GM12872 (cell line): Measurements from ENCODE around the gene PIGN.

Source experiments
- TF ChIP-seq, protein P1 (sequence below): IDR thresholded peaks from 3 replicates; pipeline ENCODE4 v1.5.1; 2011; ENCODE audit warnings: low read depth, mild to moderate bottlenecking, low read length, moderate library complexity; ENCODE audit not compliant: insufficient read depth

PIGN gene

DNA sequence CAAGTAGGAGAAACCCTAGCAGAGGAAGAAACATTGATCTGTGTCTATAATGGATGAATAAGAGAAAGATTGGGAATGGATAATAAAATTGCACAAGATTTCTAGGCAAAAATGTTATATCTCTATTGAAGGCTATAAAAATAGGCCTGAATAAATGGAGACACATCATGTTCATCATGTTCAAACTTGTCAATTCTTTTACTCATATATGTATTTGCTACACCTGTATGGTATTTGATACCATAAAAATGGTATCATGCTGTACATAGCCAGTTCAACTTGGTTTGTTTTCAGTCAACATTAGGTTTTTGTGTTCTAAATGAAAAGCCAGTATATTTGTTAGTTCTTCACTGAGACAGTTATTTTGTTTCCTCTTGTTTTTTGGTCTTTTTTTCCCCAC lies 161.9 kb downstream of the PIGN start:
- TF ChIP-seq, protein P1, sequence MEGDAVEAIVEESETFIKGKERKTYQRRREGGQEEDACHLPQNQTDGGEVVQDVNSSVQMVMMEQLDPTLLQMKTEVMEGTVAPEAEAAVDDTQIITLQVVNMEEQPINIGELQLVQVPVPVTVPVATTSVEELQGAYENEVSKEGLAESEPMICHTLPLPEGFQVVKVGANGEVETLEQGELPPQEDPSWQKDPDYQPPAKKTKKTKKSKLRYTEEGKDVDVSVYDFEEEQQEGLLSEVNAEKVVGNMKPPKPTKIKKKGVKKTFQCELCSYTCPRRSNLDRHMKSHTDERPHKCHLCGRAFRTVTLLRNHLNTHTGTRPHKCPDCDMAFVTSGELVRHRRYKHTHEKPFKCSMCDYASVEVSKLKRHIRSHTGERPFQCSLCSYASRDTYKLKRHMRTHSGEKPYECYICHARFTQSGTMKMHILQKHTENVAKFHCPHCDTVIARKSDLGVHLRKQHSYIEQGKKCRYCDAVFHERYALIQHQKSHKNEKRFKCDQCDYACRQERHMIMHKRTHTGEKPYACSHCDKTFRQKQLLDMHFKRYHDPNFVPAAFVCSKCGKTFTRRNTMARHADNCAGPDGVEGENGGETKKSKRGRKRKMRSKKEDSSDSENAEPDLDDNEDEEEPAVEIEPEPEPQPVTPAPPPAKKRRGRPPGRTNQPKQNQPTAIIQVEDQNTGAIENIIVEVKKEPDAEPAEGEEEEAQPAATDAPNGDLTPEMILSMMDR = no peak

DNA sequence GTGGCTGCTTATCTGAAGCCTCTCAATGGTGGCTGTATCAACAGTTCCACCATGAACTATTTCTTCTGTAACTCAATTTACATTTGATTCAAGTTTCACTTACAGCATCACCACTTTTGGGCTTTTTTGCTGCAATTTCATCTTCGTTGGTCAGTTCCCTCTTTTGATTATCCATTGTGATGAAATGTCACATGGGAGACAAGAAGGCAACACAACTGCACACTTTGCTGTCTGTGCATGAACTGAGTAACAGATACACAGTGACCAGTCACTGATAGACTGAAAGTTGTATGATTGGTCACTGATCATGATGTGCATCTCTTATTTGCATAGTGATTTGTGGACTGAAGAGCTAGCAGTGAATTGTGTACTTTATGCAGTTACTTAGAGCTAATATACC lies 163.3 kb downstream of the PIGN start:
- TF ChIP-seq, protein P1 = no peak

DNA sequence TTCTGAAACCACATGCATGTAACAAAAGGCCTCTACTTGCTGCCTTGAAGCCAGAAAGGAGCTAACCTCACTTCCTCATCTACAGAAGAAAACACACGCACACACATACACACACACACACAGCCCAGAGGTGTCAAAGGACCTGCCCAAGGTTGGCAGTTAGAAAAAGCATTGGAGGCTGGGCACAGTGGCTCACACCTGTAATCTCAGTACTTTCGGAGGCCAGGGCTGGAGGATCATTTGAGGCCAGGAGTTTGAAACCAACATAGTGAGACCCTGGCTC lies 168.2 kb downstream of the PIGN start:
- TF ChIP-seq, protein P1 = no peak

DNA sequence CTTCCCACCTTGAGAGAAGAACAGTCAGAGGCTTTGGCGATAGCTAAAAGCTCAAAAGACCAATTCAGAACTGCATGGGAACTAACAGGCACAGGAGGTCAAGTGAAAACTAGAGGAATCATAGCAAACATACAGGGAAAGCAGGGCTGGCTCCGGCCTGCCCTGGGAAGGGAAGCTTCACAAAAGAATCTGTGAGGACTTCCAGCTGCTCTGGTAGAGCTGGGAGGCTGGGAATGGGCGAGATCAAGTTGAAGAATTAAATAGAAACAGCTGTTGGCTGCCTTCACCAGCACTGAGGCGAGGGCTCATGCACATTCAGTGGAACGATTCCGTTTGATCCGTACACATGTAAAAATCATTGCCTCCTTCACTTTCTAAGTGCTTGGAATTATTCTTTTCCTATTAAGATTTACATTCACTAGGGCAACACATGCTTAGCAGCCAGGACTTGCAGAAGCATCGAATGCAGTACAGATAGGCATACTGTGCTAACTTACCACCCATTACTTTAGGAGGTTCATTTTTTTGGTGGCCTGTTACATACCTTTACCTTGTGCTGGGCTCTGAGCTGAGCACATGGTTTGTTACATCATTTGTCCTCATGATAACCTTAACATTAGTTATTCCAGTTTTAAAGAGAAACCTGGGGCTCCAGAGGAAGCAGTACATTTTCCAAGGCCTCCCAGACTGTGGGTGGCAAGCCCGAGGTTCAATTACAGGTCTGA lies 168.7 kb downstream of the PIGN start:
- TF ChIP-seq, protein P1 = no peak

DNA sequence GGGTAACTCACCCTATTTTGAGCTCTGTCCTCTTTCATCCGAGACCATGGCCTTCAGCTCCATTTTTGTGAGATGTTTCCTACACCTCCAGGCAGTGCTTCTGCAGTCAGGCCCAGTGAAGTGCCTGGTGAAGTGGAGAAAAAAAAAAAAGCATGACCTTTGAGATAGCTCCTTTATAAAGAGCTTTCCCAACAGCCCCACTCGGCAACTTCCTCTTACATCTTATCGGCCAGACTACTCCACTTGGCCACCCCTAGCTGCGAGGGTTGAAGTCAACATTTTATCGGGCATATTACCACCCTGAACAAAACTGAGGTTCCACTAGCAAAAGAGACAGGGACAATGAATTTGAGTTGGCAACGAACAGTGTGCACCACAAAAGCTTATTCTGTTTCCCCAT lies 169.2 kb downstream of the PIGN start:
- TF ChIP-seq, protein P1 = no peak

DNA sequence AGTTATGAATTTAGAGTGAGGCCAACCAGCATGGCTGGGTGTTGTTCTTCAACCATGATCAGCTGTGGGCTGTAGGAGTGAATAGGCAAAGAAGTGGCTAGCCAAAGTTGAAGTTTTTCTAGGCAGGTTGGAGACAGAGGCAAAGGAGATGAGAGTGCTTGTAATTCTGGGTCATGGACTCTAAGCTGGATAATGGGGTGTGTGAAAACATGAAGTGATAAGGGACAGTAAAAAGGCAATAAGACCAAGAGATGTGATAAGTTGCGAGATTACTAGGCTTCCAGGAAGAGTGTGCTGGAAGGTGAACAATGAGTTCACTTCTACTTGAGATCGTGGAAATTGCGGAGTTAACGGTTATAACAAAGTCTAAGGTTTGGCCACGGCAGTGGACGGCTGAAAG lies 175.4 kb downstream of the PIGN start:
- TF ChIP-seq, protein P1 = no peak

DNA sequence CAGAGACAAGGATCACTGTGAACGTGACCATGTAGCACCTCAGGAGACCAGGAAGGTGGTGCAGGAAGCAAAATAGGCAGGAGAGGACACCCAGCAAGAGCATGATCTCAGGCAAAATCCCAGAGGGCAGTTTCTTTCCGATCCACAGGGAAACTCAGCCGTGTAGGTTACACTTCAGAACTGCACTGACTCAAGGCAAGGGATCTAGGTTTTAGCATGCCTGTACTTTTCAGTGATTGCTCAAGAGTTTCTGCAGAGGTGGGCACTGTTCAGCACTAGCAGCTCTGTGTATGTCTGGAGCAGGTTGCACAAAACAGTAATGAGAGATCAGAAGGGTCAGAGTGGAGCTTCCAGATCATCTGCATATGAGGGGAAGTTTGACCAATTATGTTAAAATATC lies 177.3 kb downstream of the PIGN start:
- TF ChIP-seq, protein P1 = no peak
